GM12864 (cell line): ENCODE measurements around the gene HYLS1.

Source experiments
- DNase-seq: peaks from one replicate; pipeline ENCODE4 v3.0.0-alpha.2; 2011; ENCODE audit warnings: low read depth
- H3K4me3 ChIP-seq: 2 replicates; pipeline ENCODE4 v1.5.1; 2011; ENCODE audit warnings: mild to moderate bottlenecking, low read depth, low read length, control low read depth
- CTCF ChIP-seq: IDR thresholded peaks from 2 replicates; pipeline ENCODE4 v1.5.1; 2011; ENCODE audit warnings: low read depth, mild to moderate bottlenecking, moderate library complexity, low read length, control low read depth, inconsistent platforms; ENCODE audit errors: missing control alignments

The HYLS1 gene

GRCh38 chr11:125934473-125934872 is 47.0 kb downstream of the HYLS1 start:
- TF ChIP-seq CTCF: no peak
- DNase-seq: no peak
- no peak overlapping the region for H3K4me3 ChIP-seq

GRCh38 chr11:125935056-125935455 is 47.6 kb downstream of the HYLS1 start:
- no peak for DNase-seq
- TF ChIP-seq CTCF: no peak
- H3K4me3 ChIP-seq: no peak overlapping the region

GRCh38 chr11:125935618-125936199 is 48.2 kb downstream of the HYLS1 start:
- DNase-seq: no peak
- TF ChIP-seq CTCF: no peak
- H3K4me3 ChIP-seq: no peak overlapping the region

GRCh38 chr11:125938418-125938817 is 51.0 kb downstream of the HYLS1 start:
- no peak overlapping the region for H3K4me3 ChIP-seq
- no peak for DNase-seq
- no peak for TF ChIP-seq CTCF

- no peak for TF ChIP-seq CTCF
- no peak overlapping the region for H3K4me3 ChIP-seq
- DNase-seq: no peak
These were observed 51.6 kb downstream of the HYLS1 start for GRCh38 chr11:125939081-125939521.

GRCh38 chr11:125940145-125940544 is 52.7 kb downstream of the HYLS1 start:
- H3K4me3 ChIP-seq: no peak overlapping the region
- DNase-seq: no peak
- TF ChIP-seq CTCF: no peak

- no peak for TF ChIP-seq CTCF
- DNase-seq: no peak
- no peak overlapping the region for H3K4me3 ChIP-seq
These were observed 53.8 kb downstream of the HYLS1 start for GRCh38 chr11:125941267-125941618.
